SW480 (cell line): ENCODE measurements around the gene RAP1GAP.
A peak's percentile ranks its signal among the peaks of the same experiment; 100 is the strongest.

ENCODE experiments used
- DNase-seq: peaks from one replicate; pipeline ENCODE4 v3.0.0-alpha.2; 2016; ENCODE audit warnings: low spot score

Gene RAP1GAP

DNA sequence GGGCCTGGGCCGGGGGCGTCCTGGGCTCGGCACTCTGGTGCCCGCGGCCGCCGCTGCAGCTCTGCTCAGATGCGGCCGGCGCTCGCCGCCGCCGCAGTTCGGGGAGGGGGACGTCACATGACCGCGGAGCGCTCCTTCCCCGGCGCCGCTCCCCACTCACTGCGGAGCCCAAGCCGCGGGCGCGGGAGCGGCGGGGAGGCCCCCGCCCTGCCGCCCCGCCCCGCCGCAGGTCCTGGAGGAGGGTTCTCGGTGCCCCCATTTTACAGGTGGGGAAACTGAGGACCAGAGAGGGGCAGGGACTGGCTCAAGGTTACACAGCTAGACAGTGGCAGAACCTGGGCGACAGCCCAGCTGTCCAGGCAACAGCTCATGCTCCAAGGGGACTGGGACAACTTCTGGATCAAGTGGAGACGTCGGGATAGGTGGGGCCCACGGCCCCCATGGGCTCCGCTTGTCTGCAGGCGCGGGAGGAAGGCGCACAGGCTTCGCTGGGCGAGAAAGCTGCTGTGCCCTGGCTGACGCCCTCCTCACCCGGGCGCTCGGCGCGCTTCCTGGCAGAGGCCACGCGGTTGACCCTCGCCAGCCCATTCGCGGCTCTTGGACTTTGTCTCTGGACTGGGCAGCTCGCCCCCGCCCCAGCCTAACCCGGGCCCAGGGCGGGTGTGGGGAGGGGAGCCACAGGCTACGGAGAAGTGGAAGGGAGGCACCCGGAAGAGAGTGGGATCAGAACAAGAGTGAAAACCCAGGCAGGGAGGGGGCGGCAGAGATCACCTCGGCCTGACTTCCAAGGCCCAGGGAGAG lies at the start of gene RAP1GAP:
Gene RAP1GAP (minus strand): TSS at position 100 of the 801 bp plus-strand sequence. CDS start 49,325 bp downstream, outside the sequence.
- DNase-seq, result peak; percentile 27

DNA sequence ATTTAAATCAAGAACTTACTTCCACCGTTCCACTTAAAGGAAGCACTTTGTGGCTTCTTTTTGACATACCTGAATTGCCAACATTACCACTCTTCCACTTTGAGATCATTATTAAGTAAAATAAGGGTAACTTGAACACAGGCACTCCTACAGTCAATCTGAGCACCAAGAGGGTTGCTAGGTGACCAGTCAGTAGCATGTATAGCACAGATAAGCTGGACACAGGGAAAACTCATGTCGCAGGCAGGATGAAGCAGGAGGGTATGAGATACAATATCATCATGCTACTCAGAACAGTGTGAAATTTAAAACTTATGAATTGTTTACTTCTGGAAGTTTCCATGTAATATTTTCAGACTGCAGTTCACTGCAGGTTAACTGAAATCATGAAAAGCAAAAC lies 47.0 kb upstream of the RAP1GAP start:
- no peak for DNase-seq

- no peak for DNase-seq
Measured at GRCh38 chr1:21707891-21708290, 38.7 kb upstream of the RAP1GAP start.

GRCh38 chr1:21707086-21707840 lies 38.1 kb upstream of the RAP1GAP start:
- DNase-seq, result no peak

GRCh38 chr1:21706151-21706835 lies 37.1 kb upstream of the RAP1GAP start:
- no peak for DNase-seq

GRCh38 chr1:21705303-21705980 lies 36.3 kb upstream of the RAP1GAP start:
- no peak for DNase-seq

DNA sequence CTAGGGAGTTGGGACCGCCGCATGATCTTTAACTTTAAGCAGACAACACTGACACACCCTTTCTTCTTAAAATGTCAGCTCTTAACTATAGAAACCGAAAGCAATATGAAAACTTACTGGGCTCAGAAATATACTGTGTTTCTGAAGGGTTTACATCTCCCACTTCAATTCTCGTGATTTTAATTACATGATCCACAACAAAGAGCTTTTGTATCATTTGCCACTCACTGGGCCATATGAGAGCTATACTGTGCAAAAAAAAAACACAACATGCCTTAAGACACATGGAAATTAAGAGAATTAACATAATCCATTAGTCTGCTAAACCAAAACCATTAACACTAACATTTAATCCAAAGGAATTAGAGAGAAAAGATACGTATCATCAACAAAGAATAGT lies 35.0 kb upstream of the RAP1GAP start:
- DNase-seq, result no peak

GRCh38 chr1:21703318-21703963 lies 34.3 kb upstream of the RAP1GAP start:
- peak; percentile 39 for DNase-seq

DNA sequence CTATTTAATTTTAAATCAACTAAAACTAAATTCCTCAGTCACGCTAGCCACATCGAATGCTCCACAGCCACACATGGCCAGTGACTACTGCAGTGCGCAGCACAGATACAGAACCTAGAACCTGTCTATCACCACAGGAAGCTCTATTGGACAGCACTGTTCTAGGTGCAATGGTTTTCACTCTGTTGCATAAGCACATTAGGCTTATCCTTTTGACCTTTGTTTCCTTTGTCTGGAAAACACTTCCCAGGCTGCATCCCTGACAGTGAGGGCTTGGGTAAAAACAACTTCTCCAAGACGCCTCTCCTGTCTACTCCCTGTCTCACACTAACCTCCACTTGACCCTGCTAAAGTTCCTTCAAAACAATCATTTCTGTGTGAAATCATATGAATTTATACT lies 33.6 kb upstream of the RAP1GAP start:
- DNase-seq, result no peak

DNA sequence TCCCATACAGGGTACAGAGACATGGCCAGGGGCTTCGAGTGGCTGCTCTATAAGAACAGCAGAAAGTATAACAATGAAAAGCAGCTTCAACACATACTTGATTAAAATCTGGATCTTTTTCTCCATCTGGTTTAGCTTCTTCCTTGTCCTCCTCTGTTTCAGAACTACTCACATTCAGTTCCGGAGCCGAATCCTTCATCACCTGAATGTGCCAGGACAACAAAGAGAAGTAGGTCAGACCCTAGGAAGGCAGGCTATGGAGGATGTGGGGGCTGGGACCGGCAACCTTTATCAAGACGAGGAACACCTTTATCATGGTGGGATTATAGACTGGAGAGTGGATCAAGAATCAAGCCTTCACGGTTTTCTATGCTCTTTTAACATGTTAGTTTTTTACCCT lies 32.2 kb upstream of the RAP1GAP start:
- DNase-seq, result no peak

GRCh38 chr1:21700094-21700493 lies 30.9 kb upstream of the RAP1GAP start:
- no peak for DNase-seq

- DNase-seq, result no peak
Measured at GRCh38 chr1:21696931-21697330, 27.8 kb upstream of the RAP1GAP start.

- no peak for DNase-seq
Measured at GRCh38 chr1:21693732-21694131, 24.6 kb upstream of the RAP1GAP start.

DNA sequence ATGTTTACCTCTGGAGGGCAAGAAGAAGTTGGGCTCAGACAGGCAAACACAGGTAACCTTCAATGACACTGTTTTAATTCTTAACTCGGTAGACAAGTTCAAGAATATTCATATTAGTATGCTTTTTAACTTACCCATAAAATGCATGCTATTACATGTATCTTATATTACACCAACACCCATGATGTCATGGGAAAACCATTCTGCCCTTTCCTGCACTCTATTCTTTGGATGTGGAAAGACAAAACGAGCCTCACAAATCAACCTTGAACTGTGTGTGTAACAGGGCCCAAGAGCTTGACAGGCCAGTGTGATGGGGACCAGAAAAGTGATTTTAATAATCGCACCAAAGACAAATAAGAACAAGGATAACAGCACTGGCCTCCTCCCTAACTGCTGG lies 22.6 kb upstream of the RAP1GAP start:
- no peak for DNase-seq

GRCh38 chr1:21689661-21690372 lies 20.7 kb upstream of the RAP1GAP start:
- no peak for DNase-seq

GRCh38 chr1:21687081-21687529 lies 17.9 kb upstream of the RAP1GAP start:
- DNase-seq, result no peak

DNA sequence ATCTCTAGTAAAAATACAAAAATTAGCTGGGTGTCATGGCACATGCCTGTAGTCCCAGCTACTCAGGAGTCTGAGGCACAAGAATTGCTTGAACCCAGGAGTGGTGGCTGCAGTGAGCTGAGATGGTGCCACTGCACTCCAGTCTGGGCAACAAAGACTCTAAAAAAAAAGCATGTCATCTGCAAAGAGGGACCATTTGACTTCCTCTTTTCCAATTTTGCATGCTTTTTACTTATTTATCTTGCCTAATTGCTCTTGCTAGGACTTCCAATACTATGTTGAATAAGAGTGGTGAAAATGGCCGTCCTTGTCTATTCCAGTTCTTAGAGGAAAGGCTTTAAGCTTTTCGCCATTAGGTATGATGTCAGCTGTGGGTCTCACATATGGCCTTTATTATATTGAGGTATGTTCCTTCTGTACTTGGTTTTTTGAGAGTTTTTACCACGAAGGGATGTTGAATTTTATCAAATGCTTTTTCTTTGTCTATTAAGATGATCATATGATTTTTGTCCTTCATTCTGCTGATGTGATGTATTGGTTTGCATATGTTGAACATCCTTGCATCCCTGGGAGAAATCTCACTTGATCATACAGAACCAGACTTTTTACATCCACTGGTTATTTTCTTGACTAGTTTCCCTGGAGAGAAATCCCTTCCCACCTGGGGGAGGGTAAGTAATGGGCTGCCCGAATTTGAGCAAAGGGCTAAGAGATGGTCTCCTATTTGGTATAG lies 17.0 kb upstream of the RAP1GAP start:
- DNase-seq, result no peak

GRCh38 chr1:21681426-21681825 lies 12.3 kb upstream of the RAP1GAP start:
- DNase-seq, result no peak

DNA sequence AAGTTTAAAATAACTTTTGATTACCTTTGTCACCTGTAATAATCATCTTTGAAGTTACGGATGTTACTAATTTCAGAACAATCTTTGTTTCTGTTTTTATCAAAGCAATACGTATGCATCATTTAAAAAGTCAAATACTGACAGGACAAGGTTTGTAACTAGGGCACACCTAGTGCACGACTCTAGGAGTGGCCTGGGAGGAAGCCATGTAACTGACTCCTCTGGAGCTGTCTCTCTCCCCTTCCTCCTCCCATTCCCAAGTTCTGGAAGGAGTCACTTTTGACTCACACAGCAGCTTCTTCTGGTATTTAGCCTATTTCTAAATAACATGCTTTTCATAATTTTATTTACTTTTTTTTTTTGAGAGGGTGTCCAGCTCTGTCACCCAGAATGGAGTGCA lies 11.8 kb upstream of the RAP1GAP start:
- no peak for DNase-seq

- no peak for DNase-seq
Measured at GRCh38 chr1:21680381-21680780, 11.2 kb upstream of the RAP1GAP start.
